Aorta (tissue), 5 donors: ENCODE measurements around the gene BCL6. TPM values are rescaled to one million over a fixed set of nuclear protein-coding genes. Genes with fewer than 3 reads are reported as not detected.
A peak's percentile ranks its signal among the peaks of the same experiment; 100 is the strongest.

Experiments used
- ATAC-seq: fragments of 200-7000 bp; cut with Tn5 transposase; one replicate; pipeline ENCODE4 v1.9.1; 2022; ENCODE audit warnings: moderate library complexity; ENCODE audit not compliant: low FRiP score
- DNase-seq, 2 donors: peaks; one replicate each; pipeline ENCODE4 v3.0.0-alpha.2; 2020
- H3K27ac ChIP-seq, 2 donors: one replicate each; pipeline ENCODE4 v1.5.1; 2013; ENCODE audit warnings: low read length in 2 of 2, mild to moderate bottlenecking in 2 of 2, moderate library complexity in 2 of 2, control low read depth in 1 of 2, inconsistent platforms in 1 of 2, low read depth in 1 of 2
- H3K27me3 ChIP-seq, 2 donors: one replicate each; pipeline ENCODE4 v1.6.1; 2013; ENCODE audit warnings: control low read depth in 1 of 2, low read length in 1 of 2, mild to moderate bottlenecking in 1 of 2, moderate library complexity in 1 of 2; ENCODE audit not compliant: insufficient read depth in 2 of 2, control insufficient read depth in 1 of 2
- H3K36me3 ChIP-seq, 2 donors: one replicate each; pipeline ENCODE4 v1.6.1; 2013; ENCODE audit warnings: control low read depth in 1 of 2, low read length in 1 of 2, mild to moderate bottlenecking in 1 of 2; ENCODE audit not compliant: insufficient read depth in 2 of 2, control insufficient read depth in 1 of 2
- H3K4me1 ChIP-seq, 2 donors: one replicate each; pipeline ENCODE4 v1.6.1; 2013; ENCODE audit warnings: low read length in 2 of 2, control low read depth in 1 of 2, mild to moderate bottlenecking in 1 of 2, moderate library complexity in 1 of 2; ENCODE audit not compliant: insufficient read depth in 2 of 2, control insufficient read depth in 1 of 2
- H3K4me3 ChIP-seq, 2 donors: one replicate each; pipeline ENCODE4 v1.5.1; 2013; ENCODE audit warnings: low read length in 2 of 2, control low read depth in 1 of 2, mild to moderate bottlenecking in 1 of 2
- H3K9me3 ChIP-seq: one replicate; pipeline ENCODE4 v1.6.1; 2013; ENCODE audit warnings: mild to moderate bottlenecking, low read length; ENCODE audit not compliant: control insufficient read depth
- WGBS, 2 donors: extraction: QIAGEN DNeasy Blood & Tissue Kit; methylation state at CpG; one replicate each; pipeline ENCODE4 v1.1.7; 2013; 5-methylcytosine and 5-hydroxymethylcytosine counted together
- intact Hi-C, 2 donors: fragments of 100-400 bp; cut with DNase I; formaldehyde crosslinking; loops; one replicate each; pipeline versions ENCODE4 v1.14.2 to v1.15.0; 2022
- polyA plus RNA-seq, 2 donors: library from polyadenylated mRNA; stranded (reverse); fragments of 200-250 nt; gene quantifications; one replicate each; pipeline ENCODE4 v1.2.3, GENCODE V29; 2013
- total RNA-seq, 2 donors: library from RNA; stranded (reverse); fragmentation: NEBNext Ultra II Directional; extraction: Animal tissue kit (Norgen Biotek cat#: 25700); gene quantifications; one replicate each; pipeline ENCODE4 v1.2.1, GENCODE V29; 2021
- donor health status: healthy with polysubstance abuse.
- donor health status: Bipolar disorder and iron deficiency.
- donor health status: DM: no; HTN: no; CAD: no.
- donor health status: DM: no; HTN: no; CAD: no.
- donor health status: DM: yes; HTN: yes; CAD: no.

BCL6 gene
- total and polyA plus RNA-seq, 4 donors: 16.7 to 154 (median 98.5) TPM

DNA sequence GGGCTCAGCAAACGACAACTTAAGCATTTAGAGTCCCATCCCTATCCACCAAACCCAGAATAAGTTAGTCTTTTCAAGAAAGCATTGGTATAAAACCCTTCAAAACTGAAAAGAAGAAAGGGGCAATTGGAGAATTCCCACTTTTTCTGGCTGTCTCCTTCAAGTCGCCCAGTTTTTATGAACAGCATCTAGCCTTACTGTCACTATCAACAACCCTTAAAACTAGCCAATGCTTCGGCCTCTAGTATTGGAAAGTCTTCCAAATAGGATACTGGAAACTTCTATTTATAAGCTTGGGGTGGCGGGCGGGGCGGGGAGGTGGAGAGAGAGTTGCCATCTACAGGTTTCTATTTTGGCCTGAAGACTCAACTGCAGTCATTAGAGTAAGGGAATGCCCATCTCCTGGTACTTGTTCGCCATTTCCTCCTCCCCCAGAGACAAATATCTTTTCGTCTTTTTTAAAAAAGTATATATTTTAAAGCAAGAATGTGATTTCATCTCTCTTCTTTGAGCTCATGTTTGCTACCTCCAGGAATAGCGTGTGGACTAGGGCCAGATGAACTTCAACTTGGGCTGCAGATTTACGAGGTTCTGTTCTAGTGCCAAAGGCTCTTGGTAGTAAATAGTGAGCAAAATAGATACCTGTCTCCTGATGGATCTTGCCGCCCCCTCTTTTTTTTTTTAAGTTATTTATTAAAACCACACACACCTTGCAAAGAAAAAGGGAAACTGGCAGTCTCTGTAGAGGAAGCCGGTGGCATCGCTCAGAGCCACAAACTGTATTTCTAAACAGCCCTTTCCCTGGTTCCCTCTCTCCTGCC, 2.7 kb downstream of the BCL6 start:
- no peaks in the 10 kb centered on the region for H3K36me3 ChIP-seq
- intact Hi-C loops: loop anchor here (2.0 to 10.0 kb wide), 16 partner anchors 410 to 1210 kb away; partner anchors contain the start of gene LPP (in 2 of the 2)
- peak overlapping the region; percentile 84 to 90 for H3K4me3 ChIP-seq
- peak overlapping the region; percentile 69 to 99 for H3K27ac ChIP-seq
- no peak for DNase-seq
- no peak for ATAC-seq
- 7 to 8% methylated on average over 13 of the region's 13 CpGs for WGBS, 2 donors
- H3K27me3 ChIP-seq: no peaks in the 10 kb centered on the region
- H3K9me3 ChIP-seq: no peaks in the 10 kb centered on the region
- H3K4me1 ChIP-seq: peaks cover 0 to 3% of the 10 kb centered on the region in 2 donors

DNA sequence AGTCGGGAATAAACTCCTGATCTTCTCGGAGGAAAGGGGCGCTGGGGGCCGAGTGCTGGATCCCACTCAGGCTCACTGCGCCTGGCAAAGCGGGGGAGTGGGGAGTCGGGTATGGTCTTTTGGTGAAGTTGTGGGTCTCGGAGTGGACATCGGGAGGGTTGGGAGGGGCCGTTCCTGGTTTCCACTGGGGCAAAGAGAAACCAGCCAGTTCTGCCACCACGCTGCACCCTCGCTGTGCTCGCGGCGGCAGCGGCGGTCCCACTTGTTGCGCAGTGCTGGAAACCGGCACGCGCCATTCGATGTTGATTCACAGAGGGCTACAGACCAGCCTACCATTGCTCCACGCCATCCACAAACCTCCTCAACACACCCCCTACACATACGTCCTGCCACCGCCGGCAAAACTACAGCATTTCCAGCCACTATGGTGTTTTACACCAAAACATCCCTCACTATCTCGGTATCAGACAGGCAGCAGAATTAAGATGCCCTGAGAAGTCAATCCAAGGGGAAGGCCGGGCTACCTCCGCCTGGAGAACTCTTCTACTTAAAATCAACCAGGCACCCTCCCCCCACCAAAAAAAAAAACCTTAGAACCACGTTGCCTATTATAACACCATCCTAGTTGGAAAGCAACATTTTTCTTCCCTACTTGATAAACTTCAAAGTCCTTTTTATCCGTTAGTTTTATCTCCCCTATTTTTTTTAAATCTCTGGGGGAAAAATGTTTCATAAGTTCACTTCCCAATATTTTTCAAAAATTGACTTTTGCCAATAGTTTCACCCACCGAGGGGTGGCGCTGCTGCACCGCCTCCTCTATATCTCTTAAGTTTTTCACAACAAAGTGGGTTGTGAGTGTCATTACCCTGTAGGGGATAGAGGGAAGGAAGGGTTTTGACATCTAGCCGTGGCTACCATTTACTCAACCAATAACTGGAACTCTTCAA, 3.6 kb downstream of the BCL6 start:
- H3K4me1 ChIP-seq: no peaks in the 10 kb centered on the region
- ATAC-seq: peak; percentile 15
- no peaks in the 10 kb centered on the region for H3K36me3 ChIP-seq
- H3K27me3 ChIP-seq: no peaks in the 10 kb centered on the region
- WGBS, 2 donors: 1% methylated on average over 34 to 35 of the region's 35 CpGs
- intact Hi-C loops: loop anchor here (2.0 to 10.0 kb wide), 17 partner anchors 411 to 1213 kb away; partner anchors contain the start of gene LPP (in 2 of the 2)
- peak; percentile 86 to 89 for DNase-seq
- H3K9me3 ChIP-seq: no peaks in the 10 kb centered on the region
- H3K27ac ChIP-seq: peak overlapping the region; percentile 58 to 69
- H3K4me3 ChIP-seq: peak overlapping the region; percentile 41 to 42

GRCh38 chr3:187740421-187741399, 4.6 kb downstream of the BCL6 start:
- H3K27ac ChIP-seq: peak overlapping the region; percentile 91 to 95
- intact Hi-C loops: loop anchor here (2.0 to 10.0 kb wide), 16 partner anchors 412 to 1214 kb away; partner anchors contain the start of gene LPP (in 2 of the 2)
- WGBS, 2 donors: 1% methylated on average over 39 of the region's 39 CpGs
- H3K4me3 ChIP-seq: peak overlapping the region; percentile 41 to 42
- ATAC-seq (peak; percentile 53), DNase-seq (peak; percentile 80 to 92)
- no peaks in the 10 kb centered on the region for H3K36me3 ChIP-seq
- peaks cover 0 to 3% of the 10 kb centered on the region in 2 donors for H3K4me1 ChIP-seq
- H3K27me3 ChIP-seq: no peaks in the 10 kb centered on the region
- H3K9me3 ChIP-seq: no peaks in the 10 kb centered on the region

- H3K27me3 ChIP-seq: no peaks in the 10 kb centered on the region
- intact Hi-C loops: loop anchor here (2.0 to 10.0 kb wide), 19 partner anchors 413 to 1407 kb away; partner anchors contain the start of gene LPP (in 2 of the 2)
- DNase-seq: peak; percentile 87 to 93
- H3K4me3 ChIP-seq: peak overlapping the region; percentile 33 to 38
- peak overlapping the region; percentile 91 to 95 for H3K27ac ChIP-seq
- peak; percentile 67 for ATAC-seq
- H3K4me1 ChIP-seq: peaks cover 0 to 3% of the 10 kb centered on the region in 2 donors
- 1% methylated on average over 53 of the region's 53 CpGs for WGBS, 2 donors
- no peaks in the 10 kb centered on the region for H3K36me3 ChIP-seq
- H3K9me3 ChIP-seq: no peaks in the 10 kb centered on the region
Measured at GRCh38 chr3:187739561-187740332, 5.5 kb downstream of the BCL6 start.

DNA sequence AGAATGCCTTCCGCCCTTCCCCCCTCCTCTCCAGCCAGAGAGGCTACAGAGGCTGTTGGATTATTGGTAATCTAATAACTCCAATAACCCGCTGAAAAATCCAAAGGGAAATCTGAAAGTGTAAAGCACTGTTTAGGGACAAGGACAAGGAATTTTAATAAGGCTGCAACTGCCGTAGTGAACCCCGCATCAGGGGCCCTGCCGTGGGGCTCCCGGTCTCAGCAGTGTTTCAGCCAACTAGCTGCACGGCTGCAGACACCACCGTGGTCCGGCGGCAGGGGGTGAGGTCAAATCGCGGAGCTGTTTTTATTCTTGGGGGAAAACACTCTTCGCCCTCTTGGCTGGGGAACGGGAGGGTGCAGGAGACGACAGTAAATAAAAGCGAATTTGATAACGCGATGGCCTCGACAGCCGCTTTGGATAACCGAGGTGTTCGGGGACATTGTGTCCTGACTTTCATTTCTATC, 6.1 kb downstream of the BCL6 start:
- H3K27me3 ChIP-seq: no peaks in the 10 kb centered on the region
- intact Hi-C loops: loop anchor here (2.0 to 10.0 kb wide), 4 partner anchors 946 to 1408 kb away; no protein-coding TSS in a partner anchor
- ATAC-seq: peak; percentile 0
- H3K4me3 ChIP-seq: peak overlapping the region; percentile 9 to 38
- H3K4me1 ChIP-seq: peaks cover 0 to 3% of the 10 kb centered on the region in 2 donors
- H3K36me3 ChIP-seq: no peaks in the 10 kb centered on the region
- no peak for DNase-seq
- H3K9me3 ChIP-seq: no peaks in the 10 kb centered on the region
- WGBS, 2 donors: 0 to 1% methylated on average over 22 of the region's 22 CpGs
- H3K27ac ChIP-seq: peak overlapping the region; percentile 46 to 90

GRCh38 chr3:187738331-187739093, 6.8 kb downstream of the BCL6 start:
- intact Hi-C loops: loop anchor here (2.0 to 10.0 kb wide), 4 partner anchors 946 to 1408 kb away; no protein-coding TSS in a partner anchor
- H3K27ac ChIP-seq: peak overlapping the region; percentile 46 to 62
- H3K4me3 ChIP-seq: peak overlapping the region; percentile 1 to 69
- WGBS, 2 donors: 0% methylated on average over 43 of the region's 43 CpGs
- peaks cover 0 to under 1% of the 10 kb centered on the region in 2 donors for H3K36me3 ChIP-seq
- peaks cover 0 to 3% of the 10 kb centered on the region in 2 donors for H3K4me1 ChIP-seq
- ATAC-seq: peak; percentile 80
- H3K27me3 ChIP-seq: no peaks in the 10 kb centered on the region
- peak; percentile 90 to 93 for DNase-seq
- H3K9me3 ChIP-seq: no peaks in the 10 kb centered on the region

- no peak for ATAC-seq
- 0% methylated on average over 7 of the region's 7 CpGs for WGBS, 2 donors
- peak overlapping the region; percentile 17 to 62 for H3K27ac ChIP-seq
- peaks cover 0 to 3% of the 10 kb centered on the region in 2 donors for H3K4me1 ChIP-seq
- H3K9me3 ChIP-seq: no peaks in the 10 kb centered on the region
- H3K36me3 ChIP-seq: peaks cover 0 to 4% of the 10 kb centered on the region in 2 donors
- H3K4me3 ChIP-seq: peak overlapping the region; percentile 1 to 69
- intact Hi-C loops: loop anchor here (2.0 to 10.0 kb wide), 4 partner anchors 947 to 1409 kb away; no protein-coding TSS in a partner anchor
- DNase-seq: no peak
- no peaks in the 10 kb centered on the region for H3K27me3 ChIP-seq
Measured at GRCh38 chr3:187738071-187738330, 7.3 kb downstream of the BCL6 start.
